Prostate gland (tissue), 2 donors: ENCODE measurements around the gene SV2B. TPM values are rescaled to one million over a fixed set of nuclear protein-coding genes. Genes with fewer than 3 reads are reported as not detected.

ENCODE experiments used
- DNase-seq: peaks from one replicate; pipeline ENCODE4 v3.0.0-alpha.2; 2019; ENCODE audit warnings: low spot score
- H3K27ac ChIP-seq, 2 donors: fragments of 200-600 bp; sonication (generic); 2 replicates each; pipeline ENCODE4 v1.5.1; 2017 to 2019
- H3K27me3 ChIP-seq: fragments of 200-600 bp; sonication (generic); replicated peaks from 2 replicates; pipeline ENCODE4 v1.5.1; 2019; ENCODE audit not compliant: insufficient read depth
- H3K36me3 ChIP-seq, 2 donors: fragments of 200-600 bp; sonication (generic); 1 replicate in 1 of 2; 2 replicates in 1 of 2; pipeline versions ENCODE4 v1.5.1 to v1.8.1; 2017 to 2019
- H3K4me1 ChIP-seq: fragments of 200-600 bp; sonication (generic); replicated peaks from 2 replicates; pipeline ENCODE4 v1.5.1; 2019
- H3K4me3 ChIP-seq, 2 donors: fragments of 200-600 bp; sonication (generic); 2 replicates each; pipeline ENCODE4 v1.5.1; 2017 to 2019
- H3K9me3 ChIP-seq: fragments of 200-600 bp; sonication (generic); 2 replicates; pipeline ENCODE4 v1.5.1; 2017
- POLR2A ChIP-seq: fragments of 450-650 bp; IDR thresholded peaks from one replicate; pipeline ENCODE4 v1.6.1; 2016; ENCODE audit warnings: antibody characterized with exemption, mild to moderate bottlenecking
- POLR2AphosphoS5 ChIP-seq: sonication (generic); formaldehyde crosslinking; IDR thresholded peaks from one replicate; pipeline ENCODE4 v1.6.1; 2017; ENCODE audit warnings: antibody characterized with exemption
- WGBS: methylation state at CpG from one replicate; pipeline ENCODE4 v1.1.5; 2018; 5-methylcytosine and 5-hydroxymethylcytosine counted together
- intact Hi-C: fragments of 100-400 bp; cut with DNase I; formaldehyde crosslinking; loops from one replicate; pipeline ENCODE4 v1.14.2; 2022
- total RNA-seq, 2 donors: library from RNA; depleted of rRNA; stranded (reverse); fragments of >200 nt; gene quantifications; one replicate each; pipeline ENCODE4 v1.1.0, GENCODE V29; 2016
- TF ChIP-seq, protein P1 (sequence below), 4 experiments: fragments of 200-600 bp in 2 of 4; fragments of 450-650 bp in 2 of 4; sonication (generic) in 2 of 4; IDR thresholded peaks; 1 replicate in 3 of 4; 2 replicates in 1 of 4; pipeline ENCODE4 v1.5.1; 2016 to 2019; ENCODE audit warnings: antibody characterized with exemption in 4 of 4, mild to moderate bottlenecking in 2 of 4, moderate library complexity in 2 of 4

SV2B gene
- total RNA-seq, 2 donors from 2014 or later: 2.3 to 5.4 TPM

DNA sequence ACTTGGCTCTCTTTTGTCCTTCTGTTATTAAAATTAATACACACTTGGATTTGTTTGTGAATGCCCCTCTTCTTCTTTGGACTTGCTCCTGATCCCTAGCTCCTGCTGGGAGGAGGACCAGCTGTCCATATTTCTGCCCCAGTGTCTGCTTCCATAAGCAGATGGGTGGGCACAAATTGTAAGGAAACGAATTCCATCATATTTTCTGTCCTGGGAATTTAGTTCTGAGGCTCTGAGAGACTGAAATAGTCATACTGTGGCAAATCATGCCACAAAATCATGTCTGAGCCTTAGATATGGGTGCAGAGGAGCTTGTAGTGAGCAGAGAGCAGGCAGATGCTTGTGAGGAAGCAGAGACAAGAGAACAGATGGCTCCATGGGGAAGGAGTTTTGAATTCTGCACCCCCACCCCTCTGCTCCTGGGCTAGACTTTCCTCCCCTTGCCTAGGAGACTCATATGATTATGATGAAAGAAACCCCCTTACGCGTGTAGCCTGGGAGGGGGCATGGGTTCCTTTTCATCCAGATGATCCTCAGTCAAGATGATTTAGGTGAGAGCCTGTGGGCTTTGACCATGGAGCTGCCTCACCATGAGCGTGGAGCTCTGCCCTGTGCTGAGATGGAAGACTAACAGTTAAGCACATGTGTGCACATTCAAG, 50.6 kb downstream of the SV2B start:
- H3K4me1 ChIP-seq: no peaks in the 10 kb centered on the region
- no peaks in the 10 kb centered on the region for H3K27me3 ChIP-seq
- H3K27ac ChIP-seq: no peak overlapping the region
- no peak overlapping the region for H3K4me3 ChIP-seq
- TF ChIP-seq POLR2A (no peak), POLR2AphosphoS5 (no peak)
- TF ChIP-seq, protein P1, sequence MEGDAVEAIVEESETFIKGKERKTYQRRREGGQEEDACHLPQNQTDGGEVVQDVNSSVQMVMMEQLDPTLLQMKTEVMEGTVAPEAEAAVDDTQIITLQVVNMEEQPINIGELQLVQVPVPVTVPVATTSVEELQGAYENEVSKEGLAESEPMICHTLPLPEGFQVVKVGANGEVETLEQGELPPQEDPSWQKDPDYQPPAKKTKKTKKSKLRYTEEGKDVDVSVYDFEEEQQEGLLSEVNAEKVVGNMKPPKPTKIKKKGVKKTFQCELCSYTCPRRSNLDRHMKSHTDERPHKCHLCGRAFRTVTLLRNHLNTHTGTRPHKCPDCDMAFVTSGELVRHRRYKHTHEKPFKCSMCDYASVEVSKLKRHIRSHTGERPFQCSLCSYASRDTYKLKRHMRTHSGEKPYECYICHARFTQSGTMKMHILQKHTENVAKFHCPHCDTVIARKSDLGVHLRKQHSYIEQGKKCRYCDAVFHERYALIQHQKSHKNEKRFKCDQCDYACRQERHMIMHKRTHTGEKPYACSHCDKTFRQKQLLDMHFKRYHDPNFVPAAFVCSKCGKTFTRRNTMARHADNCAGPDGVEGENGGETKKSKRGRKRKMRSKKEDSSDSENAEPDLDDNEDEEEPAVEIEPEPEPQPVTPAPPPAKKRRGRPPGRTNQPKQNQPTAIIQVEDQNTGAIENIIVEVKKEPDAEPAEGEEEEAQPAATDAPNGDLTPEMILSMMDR (IDR thresholded peaks at IDR 0.05): no peak
- no peaks in the 10 kb centered on the region for H3K9me3 ChIP-seq
- intact Hi-C loops: no loop called here
- no peak for DNase-seq
- WGBS: 82% methylated on average over 4 of the region's 4 CpGs
- no peaks in the 10 kb centered on the region for H3K36me3 ChIP-seq

DNA sequence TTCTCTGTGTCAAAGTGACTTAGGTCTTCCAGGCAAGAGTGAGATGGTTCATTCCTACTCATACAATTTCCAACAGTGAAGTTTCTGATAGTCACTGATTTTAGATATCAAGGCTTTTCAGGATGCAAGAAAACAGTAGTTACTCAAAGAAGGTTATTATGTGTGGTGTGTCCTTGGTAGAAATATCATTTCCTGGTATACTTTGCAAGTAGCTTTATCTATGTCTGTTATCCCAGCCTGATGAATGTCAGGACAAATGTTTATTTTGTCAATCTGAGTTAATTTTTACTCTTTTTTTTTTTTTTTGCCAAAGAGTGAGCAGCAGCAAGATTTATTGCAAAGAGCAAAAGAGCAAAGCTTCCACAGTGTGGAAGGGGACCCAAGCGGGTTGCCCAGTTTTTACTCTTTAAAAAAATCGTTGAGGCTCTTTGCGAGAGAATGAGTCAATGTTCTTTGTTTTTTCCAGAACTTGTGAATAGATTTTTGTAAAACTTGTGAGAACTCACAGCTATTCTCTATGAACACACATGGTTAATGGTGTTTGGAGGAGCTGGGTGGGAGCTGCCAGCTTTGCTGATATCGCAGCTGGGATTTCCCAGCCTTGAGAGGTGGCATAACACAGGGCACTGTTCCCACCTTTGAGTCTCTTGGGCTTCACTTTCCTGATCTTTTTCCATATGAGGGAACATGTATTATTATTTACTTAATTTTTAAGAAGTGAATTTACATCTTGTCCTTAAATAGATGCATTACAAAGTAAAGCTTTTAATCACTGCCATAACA, 51.9 kb downstream of the SV2B start:
- no peak overlapping the region for H3K27ac ChIP-seq
- no peaks in the 10 kb centered on the region for H3K27me3 ChIP-seq
- intact Hi-C loops: no loop called here
- DNase-seq: no peak
- no peaks in the 10 kb centered on the region for H3K4me1 ChIP-seq
- WGBS: 56% methylated on average over 4 of the region's 4 CpGs
- no peaks in the 10 kb centered on the region for H3K9me3 ChIP-seq
- TF ChIP-seq POLR2AphosphoS5 (no peak), POLR2A (no peak)
- TF ChIP-seq, protein P1 (IDR thresholded peaks at IDR 0.05): no peak
- no peaks in the 10 kb centered on the region for H3K36me3 ChIP-seq
- H3K4me3 ChIP-seq: no peak overlapping the region

DNA sequence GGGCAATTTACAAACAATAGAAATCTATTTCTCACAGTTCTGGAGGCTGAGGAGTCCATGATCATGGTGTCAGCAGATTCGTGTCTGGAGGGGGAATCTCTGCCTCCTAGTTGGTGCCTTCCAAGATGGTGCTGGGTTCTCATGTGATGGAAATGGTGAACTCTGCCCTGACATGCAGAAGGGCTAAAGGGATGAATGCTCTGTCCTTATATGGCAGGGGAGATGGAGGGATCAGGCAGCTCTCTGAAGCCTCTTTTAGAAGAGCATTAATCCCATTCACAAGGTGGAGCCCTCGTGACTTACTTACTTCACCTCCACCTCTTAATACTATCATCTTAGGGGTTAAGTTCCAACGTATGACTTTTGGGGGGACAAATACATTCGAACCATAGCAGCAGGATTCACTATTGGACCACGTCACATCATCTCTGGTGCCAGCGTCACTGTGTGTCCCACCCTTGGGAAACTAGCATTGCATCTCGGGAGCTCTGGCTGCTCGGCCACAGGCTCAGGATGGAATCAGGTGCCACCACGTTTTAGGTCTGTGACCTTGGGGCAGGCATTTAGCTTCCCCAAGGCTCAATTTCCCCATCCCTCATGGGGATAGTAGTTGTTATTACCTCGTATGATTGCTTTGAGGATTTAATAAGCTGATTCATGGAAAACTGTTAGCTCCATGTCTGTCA, 53.0 kb downstream of the SV2B start:
- Histone ChIP-seq H3K27me3 (no peaks in the 10 kb centered on the region), H3K9me3 (no peaks in the 10 kb centered on the region), H3K4me3 (no peak overlapping the region), H3K4me1 (no peaks in the 10 kb centered on the region), H3K36me3 (no peaks in the 10 kb centered on the region), H3K27ac (no peak overlapping the region)
- no peak for DNase-seq
- TF ChIP-seq POLR2AphosphoS5 (no peak), POLR2A (no peak)
- TF ChIP-seq, protein P1 (IDR thresholded peaks at IDR 0.05): no peak
- intact Hi-C loops: no loop called here
- WGBS: 76% methylated on average over 10 of the region's 10 CpGs

DNA sequence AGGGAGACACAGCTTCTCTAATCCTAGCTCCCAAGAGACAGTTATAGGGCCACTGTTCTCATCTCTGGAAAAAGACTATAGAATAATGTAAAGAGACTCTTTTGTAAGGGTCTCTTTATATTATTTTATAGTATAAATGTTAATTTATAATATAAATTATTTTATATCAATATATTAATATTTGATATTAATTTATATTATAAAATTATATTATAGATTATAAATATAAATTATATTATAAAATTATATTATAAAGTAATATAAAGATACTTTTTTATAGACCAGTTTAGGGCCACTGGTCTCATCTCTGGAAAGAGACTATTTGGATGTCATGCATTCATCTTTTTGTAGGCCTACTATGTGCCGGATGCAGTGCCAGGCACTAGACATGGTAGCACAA, 53.9 kb downstream of the SV2B start:
- Histone ChIP-seq H3K9me3 (no peaks in the 10 kb centered on the region), H3K4me1 (no peaks in the 10 kb centered on the region), H3K27me3 (no peaks in the 10 kb centered on the region), H3K4me3 (no peak overlapping the region), H3K36me3 (no peaks in the 10 kb centered on the region), H3K27ac (no peak overlapping the region)
- no peak for TF ChIP-seq POLR2A
- TF ChIP-seq POLR2AphosphoS5: no peak
- TF ChIP-seq, protein P1 (IDR thresholded peaks at IDR 0.05): no peak
- intact Hi-C loops: no loop called here
- no peak for DNase-seq
- WGBS: 91% methylated on average over 1 of the region's 1 CpG
